Ishikawa (cell line): ENCODE measurements around the gene ZNF358.

Experiments
- EP300 ChIP-seq: IDR thresholded peaks from 2 replicates; pipeline ENCODE4 v1.6.1; 2012; ENCODE audit warnings: borderline replicate concordance
- ZBTB7A ChIP-seq: IDR thresholded peaks from 2 replicates; pipeline ENCODE4 v1.6.1; 2012; ENCODE audit warnings: low read depth

GRCh38 chr19:7515645-7516151 is at the start of gene ZNF358:
- TF ChIP-seq ZBTB7A (no peak), EP300 (no peak)
